NT2/D1 (cell line): ENCODE measurements around the gene TSPAN10.

Experiments
- DNase-seq: peaks from one replicate; pipeline ENCODE4 v3.0.0-alpha.2; 2011; ENCODE audit warnings: low read depth, low spot score
- H3K27me3 ChIP-seq: 2 replicates; pipeline ENCODE4 v1.6.0; 2011; ENCODE audit warnings: mild to moderate bottlenecking; ENCODE audit not compliant: insufficient read length, insufficient read depth
- H3K36me3 ChIP-seq: 2 replicates; pipeline ENCODE4 v1.6.1; 2011; ENCODE audit warnings: mild to moderate bottlenecking, low read length, mixed read lengths; ENCODE audit not compliant: insufficient read depth, insufficient read length
- H3K4me1 ChIP-seq: 2 replicates; pipeline ENCODE4 v1.5.1; 2011; ENCODE audit not compliant: insufficient read depth, insufficient read length
- H3K4me3 ChIP-seq: 2 replicates; pipeline ENCODE4 v1.5.1; 2011; ENCODE audit warnings: low read depth; ENCODE audit not compliant: insufficient read length
- H3K9ac ChIP-seq: 2 replicates; pipeline ENCODE4 v1.6.0; 2011; ENCODE audit warnings: low read depth; ENCODE audit not compliant: insufficient read length
- H3K9me3 ChIP-seq: 2 replicates; pipeline ENCODE4 v1.5.1; 2011; ENCODE audit warnings: mild to moderate bottlenecking, low read length; ENCODE audit not compliant: insufficient read depth
- SUZ12 ChIP-seq: IDR thresholded peaks from 2 replicates; pipeline ENCODE4 v1.6.1; 2011; ENCODE audit not compliant: insufficient read length, insufficient read depth; ENCODE audit errors: extremely low read depth
- YY1 ChIP-seq: IDR thresholded peaks from 2 replicates; pipeline ENCODE4 v1.6.1; 2011; ENCODE audit not compliant: insufficient read length, insufficient read depth
- ZNF274 ChIP-seq: IDR thresholded peaks from 2 replicates; pipeline ENCODE4 v1.6.1; 2011; ENCODE audit warnings: mild to moderate bottlenecking, low read depth, low read length

The TSPAN10 gene

DNA sequence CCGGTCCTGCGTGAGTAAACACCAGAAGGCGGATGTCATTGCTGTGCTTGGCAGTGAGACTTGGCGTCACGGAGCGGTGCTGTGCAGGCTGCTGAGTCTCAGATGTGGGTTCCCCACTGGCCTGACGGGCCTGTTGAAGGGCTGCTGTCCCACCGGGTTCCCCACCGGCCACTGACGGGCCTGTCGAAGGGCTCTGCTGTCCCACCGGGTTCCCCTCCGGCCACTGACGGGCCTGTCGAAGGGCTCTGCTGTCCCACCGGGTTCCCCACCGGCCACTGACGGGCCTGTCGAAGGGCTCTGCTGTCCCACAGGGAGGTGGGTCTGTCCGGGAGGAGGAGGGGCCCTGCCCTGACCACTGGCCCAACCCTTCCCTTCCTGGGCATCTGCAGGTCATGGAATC, 49.6 kb downstream of the TSPAN10 start:
- Histone ChIP-seq H3K9me3 (no peaks in the 10 kb centered on the region), H3K36me3 (peaks cover 76% of the 10 kb centered on the region)

DNA sequence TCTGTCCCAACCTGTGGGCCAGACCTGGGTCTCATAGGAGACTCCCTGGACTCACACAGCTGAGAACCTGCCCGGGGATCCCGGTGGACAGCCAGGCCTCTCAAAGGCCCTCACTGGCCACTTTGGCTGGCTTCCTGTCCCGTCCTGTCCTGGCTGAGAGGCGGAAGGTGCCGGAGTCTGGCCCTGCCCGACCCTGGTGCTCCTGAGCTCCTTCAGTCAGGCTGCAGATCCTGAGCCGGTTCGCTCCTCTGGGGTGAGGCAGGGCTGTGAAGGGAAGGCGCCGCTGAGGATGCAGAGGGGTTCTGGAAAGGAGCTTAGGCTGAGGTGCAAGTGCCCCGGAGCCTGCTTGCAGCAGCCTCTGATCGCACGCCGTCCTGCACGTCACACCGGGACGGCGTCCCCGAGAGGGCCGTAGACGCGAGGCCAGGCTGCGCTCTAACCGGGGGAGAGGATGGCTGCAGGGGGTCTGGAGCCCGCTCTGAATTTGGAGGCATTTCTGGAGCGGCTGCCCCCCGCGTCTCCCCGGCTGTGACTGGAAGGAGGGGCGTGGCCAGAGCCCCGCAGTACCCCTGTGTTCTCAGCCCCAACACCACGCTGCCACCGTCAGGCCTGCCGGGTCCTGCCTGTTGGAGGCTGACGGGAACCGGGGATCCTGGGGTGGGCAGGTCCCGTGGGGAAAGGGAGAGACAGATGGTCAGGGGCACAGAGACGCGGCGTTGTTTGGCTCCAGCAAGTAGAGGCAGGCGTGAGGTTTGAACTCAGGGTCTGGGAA, 51.0 kb downstream of the TSPAN10 start:
- no peaks in the 10 kb centered on the region for H3K9me3 ChIP-seq
- H3K4me1 ChIP-seq: peaks cover 13% of the 10 kb centered on the region
- no peaks in the 10 kb centered on the region for H3K27me3 ChIP-seq
- no peak overlapping the region for H3K9ac ChIP-seq
- no peak for TF ChIP-seq YY1
- no peak for TF ChIP-seq SUZ12
- TF ChIP-seq ZNF274: no peak
- no peak for DNase-seq
- H3K4me3 ChIP-seq: no peak overlapping the region
- H3K36me3 ChIP-seq: peaks cover 80% of the 10 kb centered on the region

More for the DNA sequence above, 49.6 kb downstream of the TSPAN10 start:
- Histone ChIP-seq H3K27me3 (no peaks in the 10 kb centered on the region), H3K4me3 (no peak overlapping the region), H3K4me1 (peaks cover 14% of the 10 kb centered on the region), H3K9ac (no peak overlapping the region)
- no peak for DNase-seq
- no peak for TF ChIP-seq ZNF274
- TF ChIP-seq YY1: no peak
- TF ChIP-seq SUZ12: no peak

DNA sequence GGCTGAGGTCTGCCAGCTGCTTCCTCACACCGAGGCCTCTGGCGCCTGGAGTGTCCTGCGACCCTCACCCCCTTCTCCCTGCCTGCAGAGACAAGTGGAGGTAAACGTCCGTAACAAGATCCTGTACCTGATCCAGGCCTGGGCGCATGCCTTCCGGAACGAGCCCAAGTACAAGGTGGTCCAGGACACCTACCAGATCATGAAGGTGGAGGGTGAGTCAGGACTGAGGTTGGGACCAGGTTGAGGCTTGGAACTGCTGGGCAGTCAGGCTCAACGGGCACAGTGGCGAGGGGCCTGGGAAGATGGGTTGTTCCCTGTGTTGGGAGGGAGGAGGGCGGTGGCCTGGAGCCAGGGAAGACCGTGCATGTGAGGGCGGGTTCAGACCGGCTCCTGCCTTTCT, 51.6 kb downstream of the TSPAN10 start:
- Histone ChIP-seq H3K4me3 (no peak overlapping the region), H3K4me1 (peaks cover 16% of the 10 kb centered on the region), H3K27me3 (no peaks in the 10 kb centered on the region), H3K36me3 (peaks cover 87% of the 10 kb centered on the region), H3K9me3 (no peaks in the 10 kb centered on the region), H3K9ac (no peak overlapping the region)
- no peak for DNase-seq
- TF ChIP-seq SUZ12: no peak
- no peak for TF ChIP-seq ZNF274
- TF ChIP-seq YY1: no peak

DNA sequence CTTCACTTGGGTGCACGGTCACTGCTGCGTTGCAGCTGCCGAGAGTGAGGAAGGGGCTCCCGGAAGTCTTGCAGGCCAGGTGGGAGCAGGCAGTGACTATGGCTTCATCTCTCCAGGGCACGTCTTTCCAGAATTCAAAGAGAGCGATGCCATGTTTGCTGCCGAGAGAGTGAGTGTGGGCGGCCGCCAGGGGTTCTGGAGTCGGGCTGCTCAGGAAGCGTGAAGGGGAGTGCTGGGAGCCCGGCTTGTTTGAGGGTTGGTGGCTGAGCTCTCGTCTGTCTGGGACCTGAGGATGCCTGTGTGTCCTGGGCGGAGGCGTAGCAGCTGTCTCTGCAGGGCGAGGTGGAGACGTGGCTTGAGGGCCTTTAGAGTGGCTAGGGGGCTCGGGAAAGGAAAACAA, 53.1 kb downstream of the TSPAN10 start:
- peaks cover 99% of the 10 kb centered on the region for H3K36me3 ChIP-seq
- no peaks in the 10 kb centered on the region for H3K9me3 ChIP-seq
- TF ChIP-seq SUZ12 (no peak), YY1 (no peak), ZNF274 (no peak)
- no peaks in the 10 kb centered on the region for H3K27me3 ChIP-seq
- no peak overlapping the region for H3K9ac ChIP-seq
- no peak for DNase-seq
- peaks cover 8% of the 10 kb centered on the region for H3K4me1 ChIP-seq
- H3K4me3 ChIP-seq: no peak overlapping the region

GRCh38 chr17:81690549-81690948, 53.6 kb downstream of the TSPAN10 start:
- H3K4me1 ChIP-seq: peaks cover 4% of the 10 kb centered on the region
- no peaks in the 10 kb centered on the region for H3K9me3 ChIP-seq
- H3K36me3 ChIP-seq: peaks cover 99% of the 10 kb centered on the region
- no peaks in the 10 kb centered on the region for H3K27me3 ChIP-seq
- no peak overlapping the region for H3K9ac ChIP-seq
- H3K4me3 ChIP-seq: no peak overlapping the region
- no peak for DNase-seq
- no peak for TF ChIP-seq ZNF274
- no peak for TF ChIP-seq YY1
- no peak for TF ChIP-seq SUZ12

- Histone ChIP-seq H3K36me3 (peaks cover 99% of the 10 kb centered on the region), H3K9ac (no peak overlapping the region)
- TF ChIP-seq SUZ12: no peak
- no peak for TF ChIP-seq ZNF274
- no peak for TF ChIP-seq YY1
Observed at GRCh38 chr17:81691196-81691595, 54.2 kb downstream of the TSPAN10 start.

DNA sequence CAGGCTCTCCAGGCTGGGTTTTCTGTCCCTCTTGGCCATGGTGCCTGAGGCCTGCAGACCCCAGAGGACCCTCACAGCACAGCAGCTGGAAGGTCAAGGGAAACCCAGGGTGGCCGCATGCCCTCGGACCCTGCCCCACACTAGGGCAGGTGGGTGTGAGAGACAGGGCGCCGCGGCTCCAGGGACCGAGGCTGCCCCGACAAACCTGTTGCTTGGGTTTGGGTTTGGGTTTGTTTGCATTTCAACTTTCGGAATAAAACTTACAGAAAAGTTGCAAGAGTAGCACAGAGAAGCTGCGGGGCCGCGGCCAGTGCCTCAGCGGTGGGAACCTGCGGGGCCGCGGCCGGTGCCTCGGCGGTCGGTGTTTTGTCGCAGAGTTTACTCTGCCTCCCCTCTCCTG, 54.6 kb downstream of the TSPAN10 start:
- Histone ChIP-seq H3K4me1 (peaks cover 6% of the 10 kb centered on the region), H3K9me3 (no peaks in the 10 kb centered on the region), H3K9ac (no peak overlapping the region), H3K36me3 (peaks cover 99% of the 10 kb centered on the region), H3K27me3 (no peaks in the 10 kb centered on the region), H3K4me3 (no peak overlapping the region)
- no peak for DNase-seq
- TF ChIP-seq ZNF274 (no peak), YY1 (no peak), SUZ12 (no peak)

More at GRCh38 chr17:81691196-81691595, 54.2 kb downstream of the TSPAN10 start:
- Histone ChIP-seq H3K4me1 (peaks cover 3% of the 10 kb centered on the region), H3K27me3 (no peaks in the 10 kb centered on the region), H3K4me3 (no peak overlapping the region), H3K9me3 (no peaks in the 10 kb centered on the region)
- no peak for DNase-seq
